AG04450 (cell line): ENCODE results near the gene MON1B. TPM values are rescaled to one million over a fixed set of nuclear protein-coding genes. Genes with fewer than 3 reads are reported as not detected.

Experiments used
- CTCF ChIA-PET: fragments of 300-600, 350-600 bp; formaldehyde crosslinking; extraction: SDS; loops from one replicate; lab custom pipeline; 2022; ENCODE audit warnings: antibody characterized with exemption, inconsistent platforms; lab: Charles Lee
- POLR2A ChIA-PET: fragments of 350-600 bp; formaldehyde crosslinking; extraction: SDS; loops from one replicate; lab custom pipeline; 2021; ENCODE audit warnings: antibody characterized with exemption, inconsistent platforms; lab: Yijun Ruan, JAX
- DNase-seq: peaks from one replicate; pipeline ENCODE4 v3.0.0-alpha.2; 2011; ENCODE audit warnings: low read depth, low spot score
- H3K27ac ChIP-seq: one replicate; pipeline ENCODE4 v1.5.1; 2012; ENCODE audit warnings: low read depth, low read length, control low read depth
- H3K27me3 ChIP-seq: one replicate; pipeline ENCODE4 v1.6.0; 2012; ENCODE audit warnings: low read length; ENCODE audit not compliant: control insufficient read depth, insufficient read depth
- H3K4me3 ChIP-seq: 2 replicates; pipeline ENCODE4 v1.5.1; 2011; ENCODE audit warnings: mild to moderate bottlenecking, low read depth, low read length, control low read depth
- H3K9me3 ChIP-seq: 2 replicates; pipeline ENCODE4 v1.5.1; 2012; ENCODE audit warnings: low read length; ENCODE audit not compliant: control insufficient read depth, insufficient read depth
- CTCF ChIP-seq: IDR thresholded peaks from 2 replicates; pipeline ENCODE4 v1.5.1; 2011; ENCODE audit warnings: low read depth, low read length, control low read depth, inconsistent platforms
- polyA plus RNA-seq: library from polyadenylated mRNA; depleted of rRNA; stranded (reverse); fragments of >200 nt; gene quantifications from 2 replicates; pipeline ENCODE4 v1.2.3, GENCODE V29; 2011

Gene MON1B
- polyA plus RNA-seq, 1 experiment: 10.9 TPM

DNA sequence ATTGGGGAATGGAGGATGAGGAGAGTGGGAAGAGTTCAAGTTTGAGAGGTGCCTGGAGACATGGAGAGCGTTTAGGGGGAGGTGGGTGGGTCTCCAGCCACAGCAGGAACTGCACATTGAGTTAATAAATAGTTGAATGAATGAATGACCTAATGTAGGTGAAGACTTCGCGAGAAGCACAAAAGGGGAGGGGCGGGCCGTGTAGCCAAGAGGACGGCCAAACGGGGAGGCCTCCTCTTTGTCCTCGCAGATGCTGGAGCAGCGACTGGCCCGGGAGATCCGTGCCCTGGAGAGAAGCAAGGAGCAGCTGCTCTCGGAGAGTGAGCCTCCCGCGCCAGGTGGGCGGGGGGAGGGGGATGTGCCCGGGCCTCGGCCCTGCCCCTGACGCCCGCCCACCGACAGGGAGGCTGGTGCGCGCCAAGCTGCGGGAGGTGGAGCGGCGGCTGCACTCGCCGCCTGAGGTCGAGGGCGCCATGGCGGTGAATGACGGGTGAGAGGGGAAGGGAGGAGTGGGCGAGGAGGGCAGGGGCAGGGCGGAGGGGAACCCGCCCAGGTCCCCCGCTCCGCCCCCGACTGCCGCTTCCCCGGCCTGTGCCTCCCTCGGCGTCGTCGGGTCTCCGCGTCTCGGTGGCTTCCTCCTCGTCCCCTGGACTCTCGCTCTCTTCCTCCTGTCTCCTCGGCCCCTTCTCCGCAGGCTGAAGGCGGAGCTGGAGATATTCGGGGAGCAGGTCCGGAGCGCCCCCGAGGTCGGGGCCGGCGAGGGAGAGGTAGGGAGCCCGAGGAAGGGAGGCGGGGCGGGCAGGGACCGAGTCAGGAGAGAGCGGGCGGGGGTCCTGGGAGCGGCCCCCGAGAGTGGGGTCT is 21.1 kb downstream of the MON1B start:
- Histone ChIP-seq H3K27me3 (no peaks in the 10 kb centered on the region), H3K4me3 (peak overlapping the region; percentile 55), H3K9me3 (peaks cover 4% of the 10 kb centered on the region; the same call in 1 of the 2 replicates), H3K27ac (no peak overlapping the region)
- no peak for DNase-seq
- CTCF ChIA-PET: interaction anchor here (1.1 kb wide), 1 partner anchor 41 kb away, joined by 3 read pairs; no protein-coding TSS in a partner anchor
- POLR2A ChIA-PET: no interaction called here
- TF ChIP-seq CTCF: no peak

DNA sequence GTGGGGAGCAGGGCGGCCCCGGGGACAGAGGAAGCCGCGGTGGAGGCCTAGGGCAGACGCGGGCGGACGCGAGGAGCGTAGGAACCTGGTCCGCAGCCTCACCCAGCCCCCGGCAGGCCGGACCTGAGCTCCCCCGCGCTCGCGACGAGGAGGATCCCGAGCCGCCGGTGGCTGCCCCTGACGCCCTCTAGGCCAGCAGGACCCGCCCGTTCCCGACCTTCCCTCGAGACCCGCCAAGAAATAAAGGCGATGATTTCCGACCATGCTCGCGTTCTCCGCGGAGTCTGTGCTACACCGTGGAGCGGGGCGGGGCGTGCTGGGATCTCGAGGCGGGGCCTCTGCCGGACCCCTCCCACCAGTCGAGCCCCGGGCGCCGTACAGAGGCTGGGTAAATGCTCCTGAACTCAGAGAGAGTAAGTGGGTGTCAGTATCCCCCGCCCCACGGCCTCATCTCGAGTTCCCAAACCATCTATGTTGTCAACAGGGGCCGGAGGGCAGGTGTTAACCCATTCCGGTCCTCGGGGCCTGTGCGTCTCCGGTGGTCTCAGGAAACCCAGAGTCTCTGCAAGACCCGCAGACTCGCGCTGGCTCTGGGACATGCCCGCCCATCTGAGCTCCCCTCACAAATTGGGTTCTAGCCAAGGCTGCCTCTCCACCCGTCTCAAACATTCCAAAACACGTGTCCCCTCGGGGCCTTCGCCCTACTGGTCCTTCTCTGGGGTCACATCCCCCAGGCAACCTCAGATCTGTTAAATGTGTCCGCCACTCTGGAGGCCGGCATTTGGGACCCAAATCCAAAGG is 22.0 kb downstream of the MON1B start:
- DNase-seq: no peak
- no peaks in the 10 kb centered on the region for H3K27me3 ChIP-seq
- no peak overlapping the region for H3K27ac ChIP-seq
- peak overlapping the region; percentile 55 for H3K4me3 ChIP-seq
- CTCF ChIA-PET: interaction anchor here (1.1 kb wide), 1 partner anchor 42 kb away, joined by 3 read pairs; no protein-coding TSS in a partner anchor
- no peak for TF ChIP-seq CTCF
- peaks cover 4% of the 10 kb centered on the region; the same call in 1 of the 2 replicates for H3K9me3 ChIP-seq
- POLR2A ChIA-PET: no interaction called here

GRCh38 chr16:77213542-77214106 is 22.6 kb downstream of the MON1B start:
- ChIA-PET POLR2A (no interaction called here), CTCF (no interaction called here)
- no peaks in the 10 kb centered on the region for H3K27me3 ChIP-seq
- no peak overlapping the region for H3K27ac ChIP-seq
- peaks cover 4% of the 10 kb centered on the region; the same call in 1 of the 2 replicates for H3K9me3 ChIP-seq
- no peak for TF ChIP-seq CTCF
- peak; percentile 37 for DNase-seq
- no peak overlapping the region for H3K4me3 ChIP-seq

DNA sequence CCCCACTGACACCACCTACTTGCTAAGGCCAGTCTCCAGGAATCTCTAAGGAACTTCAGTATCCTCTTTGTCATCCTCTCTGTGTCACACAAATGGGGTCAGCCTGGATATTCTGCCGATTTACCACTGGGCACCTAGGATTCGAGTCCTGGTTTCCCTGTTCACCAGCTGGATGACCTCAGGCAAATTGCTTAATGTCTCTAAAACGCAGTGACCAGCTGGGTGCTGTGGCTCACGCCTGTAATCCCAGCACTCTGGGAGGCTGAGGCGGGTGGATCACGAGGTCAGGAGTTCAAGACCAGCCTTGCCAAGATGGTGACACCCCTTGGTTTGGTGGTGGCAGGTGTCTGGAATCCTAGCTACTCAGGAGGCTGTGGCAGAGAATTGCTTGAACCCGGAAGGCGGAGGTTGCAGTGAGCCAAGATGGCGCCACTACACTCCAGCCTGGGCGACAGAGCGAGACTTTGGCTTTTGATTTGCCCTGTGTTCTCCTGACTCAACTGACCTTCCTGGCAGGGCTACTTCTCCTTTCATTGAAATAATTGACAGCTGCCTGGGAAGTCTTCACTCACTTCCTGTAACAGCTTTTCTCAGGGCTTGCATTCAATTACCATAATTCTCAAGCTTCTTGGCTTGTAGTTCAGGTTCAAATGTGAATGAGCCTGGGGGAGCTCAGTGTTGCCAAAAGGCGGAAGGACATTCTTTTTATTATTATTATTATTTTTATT is 23.6 kb downstream of the MON1B start:
- Histone ChIP-seq H3K27me3 (no peaks in the 10 kb centered on the region), H3K4me3 (no peak overlapping the region), H3K27ac (no peak overlapping the region), H3K9me3 (peaks cover 4% of the 10 kb centered on the region; the same call in 1 of the 2 replicates)
- TF ChIP-seq CTCF: no peak
- ChIA-PET CTCF (no interaction called here), POLR2A (no interaction called here)
- DNase-seq: no peak
